ENCODE measurements around the gene NELL2.

- TF ChIP-seq POLR2AphosphoS5 (IDR thresholded peaks at IDR 0.05; ENCODE audit: low read depth, low read length), result no peak
- TF ChIP-seq, protein P1, sequence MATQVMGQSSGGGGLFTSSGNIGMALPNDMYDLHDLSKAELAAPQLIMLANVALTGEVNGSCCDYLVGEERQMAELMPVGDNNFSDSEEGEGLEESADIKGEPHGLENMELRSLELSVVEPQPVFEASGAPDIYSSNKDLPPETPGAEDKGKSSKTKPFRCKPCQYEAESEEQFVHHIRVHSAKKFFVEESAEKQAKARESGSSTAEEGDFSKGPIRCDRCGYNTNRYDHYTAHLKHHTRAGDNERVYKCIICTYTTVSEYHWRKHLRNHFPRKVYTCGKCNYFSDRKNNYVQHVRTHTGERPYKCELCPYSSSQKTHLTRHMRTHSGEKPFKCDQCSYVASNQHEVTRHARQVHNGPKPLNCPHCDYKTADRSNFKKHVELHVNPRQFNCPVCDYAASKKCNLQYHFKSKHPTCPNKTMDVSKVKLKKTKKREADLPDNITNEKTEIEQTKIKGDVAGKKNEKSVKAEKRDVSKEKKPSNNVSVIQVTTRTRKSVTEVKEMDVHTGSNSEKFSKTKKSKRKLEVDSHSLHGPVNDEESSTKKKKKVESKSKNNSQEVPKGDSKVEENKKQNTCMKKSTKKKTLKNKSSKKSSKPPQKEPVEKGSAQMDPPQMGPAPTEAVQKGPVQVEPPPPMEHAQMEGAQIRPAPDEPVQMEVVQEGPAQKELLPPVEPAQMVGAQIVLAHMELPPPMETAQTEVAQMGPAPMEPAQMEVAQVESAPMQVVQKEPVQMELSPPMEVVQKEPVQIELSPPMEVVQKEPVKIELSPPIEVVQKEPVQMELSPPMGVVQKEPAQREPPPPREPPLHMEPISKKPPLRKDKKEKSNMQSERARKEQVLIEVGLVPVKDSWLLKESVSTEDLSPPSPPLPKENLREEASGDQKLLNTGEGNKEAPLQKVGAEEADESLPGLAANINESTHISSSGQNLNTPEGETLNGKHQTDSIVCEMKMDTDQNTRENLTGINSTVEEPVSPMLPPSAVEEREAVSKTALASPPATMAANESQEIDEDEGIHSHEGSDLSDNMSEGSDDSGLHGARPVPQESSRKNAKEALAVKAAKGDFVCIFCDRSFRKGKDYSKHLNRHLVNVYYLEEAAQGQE (IDR thresholded peaks at IDR 0.05; ENCODE audit: insufficient read depth in 1 of 2, low read depth in 2 of 2, low read length in 2 of 2), result no peak
- TF ChIP-seq SIN3A (IDR thresholded peaks at IDR 0.05; ENCODE audit: borderline replicate concordance, insufficient read depth, low read length), result no peak
- no peak for TF ChIP-seq TAF1 (IDR thresholded peaks at IDR 0.05; ENCODE audit: borderline replicate concordance, insufficient read depth, low read length)
Measured at GRCh38 chr12:44788731-44789130, 87.4 kb downstream of the NELL2 start.

All from PFSK-1 (cell line).